ENCODE results near the gene RPS6KA5. TPM values are rescaled to one million over a fixed set of nuclear protein-coding genes. Genes with fewer than 3 reads are reported as not detected.

Gene RPS6KA5
- total and polyA plus RNA-seq, 9 of the 15 experiments (the other 6 are each of a cell fraction or from before 2014, with no cell fraction given) = 0.88 to 7.7 (median 4.7) TPM

DNA sequence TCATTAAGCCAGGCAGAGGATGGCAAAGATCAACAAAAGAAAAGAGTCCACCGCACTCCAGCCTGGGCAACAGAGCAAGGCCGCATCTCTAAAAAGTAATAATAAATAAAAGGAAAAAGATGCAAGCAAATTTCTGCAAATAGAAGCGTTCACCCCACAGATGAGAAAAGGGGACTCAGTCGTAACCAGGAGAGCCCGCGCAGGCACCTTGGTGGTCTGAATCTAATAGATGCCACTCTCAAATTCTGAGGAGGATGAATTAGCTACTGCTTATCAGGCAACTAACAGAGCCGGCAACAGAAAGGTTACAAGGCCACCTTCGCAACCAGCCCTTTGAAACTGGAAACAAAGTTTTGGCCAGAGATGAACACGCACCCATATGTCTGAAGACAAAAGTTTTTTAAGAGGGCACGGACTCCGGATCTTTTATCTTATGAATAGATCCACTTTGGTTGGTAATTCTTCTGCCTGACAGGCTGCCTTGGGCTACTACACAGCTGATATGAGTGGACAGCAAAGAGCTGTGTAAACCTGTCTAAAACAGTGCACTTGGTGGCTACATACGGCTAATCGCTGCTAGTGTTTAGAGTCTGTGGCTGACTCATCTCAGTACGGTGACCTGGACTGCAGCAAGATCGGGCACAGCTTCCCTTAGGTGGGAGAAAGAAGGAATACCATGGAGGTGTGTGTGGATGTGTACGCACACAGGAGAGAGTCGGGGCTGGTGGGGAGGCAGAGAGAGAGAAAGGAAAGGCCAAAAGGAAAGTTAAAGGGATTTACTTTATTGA lies 211.3 kb downstream of the RPS6KA5 start:
- BruUV-seq (replicated peaks) = no TSS peak
- in situ Hi-C loops (cut with MboI) = no loop called here
- peak overlapping the region; percentile 53; the same call in 2 of the 3 replicates for H3K27ac ChIP-seq (ENCODE audit: extremely low read depth, low read depth, low read length)
- CTCF ChIA-PET (ENCODE audit: low intra/inter-chr PET ratio) = no interaction called here
- peaks cover 0 to 9% of the 10 kb centered on the region in 2 experiments; a peak in 3 of 5 replicates for H3K4me1 ChIP-seq (replicated peaks in 1 of 2; ENCODE audit: control insufficient read depth in 2 of 2, insufficient read depth in 2 of 2, low read length in 2 of 2)
- no peaks in the 10 kb centered on the region for H3K9me3 ChIP-seq (replicated peaks; ENCODE audit: control insufficient read depth, insufficient read depth, low read depth, low read length)
- no peaks in the 10 kb centered on the region for H3K79me2 ChIP-seq (ENCODE audit: control insufficient read depth, insufficient read depth, low read length)
- no peaks in the 10 kb centered on the region for H3K36me3 ChIP-seq (ENCODE audit: control insufficient read depth, insufficient read depth, low read length)
- H3K9me1 ChIP-seq (ENCODE audit: control insufficient read depth, insufficient read depth, low read length) = no peaks in the 10 kb centered on the region
- intact Hi-C loops (cut with micrococcal nuclease) = no loop called here
- FAIRE-seq = peak; percentile 78
- 19% methylated on average over 15 of the region's 17 CpGs for WGBS (ENCODE audit: insufficient coverage, low coverage, missing lambda C conversion rate)
- H3K9ac ChIP-seq (ENCODE audit: insufficient read depth in 1 of 2, low read depth in 2 of 2, low read length in 2 of 2) = peak overlapping the region; percentile 11 to 12; a peak in 2 of 4 replicates
- ATAC-seq = peak; percentile 93
- H4K20me1 ChIP-seq (replicated peaks; ENCODE audit: control insufficient read depth, insufficient read depth, low read length) = no peaks in the 10 kb centered on the region
- no peaks in the 10 kb centered on the region for H3K27me3 ChIP-seq (ENCODE audit: control insufficient read depth in 2 of 2, insufficient read depth in 2 of 2, low read length in 2 of 2)
- peak in 2 of 4 experiments; percentile 39 to 54 for DNase-seq (ENCODE audit: extremely low read depth in 1 of 4, low spot score in 3 of 4)
- peak overlapping the region; percentile 61 for H3K4me2 ChIP-seq (ENCODE audit: insufficient read depth, low read length)
- peak overlapping the region; percentile 82 for H2AFZ ChIP-seq (ENCODE audit: low read depth, low read length)
- POLR2A ChIA-PET = interaction anchor here (0.5 to 0.6 kb wide), 4 partner anchors 11 to 314 kb away, joined by 3 read pairs; no protein-coding TSS in a partner anchor
- no peak overlapping the region for H3K4me3 ChIP-seq
- TF ChIP-seq RB1 (IDR thresholded peaks at IDR 0.05; ENCODE audit: low read depth) = no peak
- TF ChIP-seq ZNF133 (CRISPR knock-in tag; IDR thresholded peaks at IDR 0.05) = no peak
- TF ChIP-seq, protein P1, sequence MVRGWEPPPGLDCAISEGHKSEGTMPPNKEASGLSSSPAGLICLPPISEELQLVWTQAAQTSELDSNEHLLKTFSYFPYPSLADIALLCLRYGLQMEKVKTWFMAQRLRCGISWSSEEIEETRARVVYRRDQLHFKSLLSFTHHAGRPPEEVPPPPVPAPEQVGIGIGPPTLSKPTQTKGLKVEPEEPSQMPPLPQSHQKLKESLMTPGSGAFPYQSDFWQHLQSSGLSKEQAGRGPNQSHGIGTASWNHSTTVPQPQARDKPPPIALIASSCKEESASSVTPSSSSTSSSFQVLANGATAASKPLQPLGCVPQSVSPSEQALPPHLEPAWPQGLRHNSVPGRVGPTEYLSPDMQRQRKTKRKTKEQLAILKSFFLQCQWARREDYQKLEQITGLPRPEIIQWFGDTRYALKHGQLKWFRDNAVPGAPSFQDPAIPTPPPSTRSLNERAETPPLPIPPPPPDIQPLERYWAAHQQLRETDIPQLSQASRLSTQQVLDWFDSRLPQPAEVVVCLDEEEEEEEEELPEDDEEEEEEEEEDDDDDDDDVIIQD (CRISPR knock-in tag; IDR thresholded peaks at IDR 0.05) = no peak
- TF ChIP-seq LEF1 (IDR thresholded peaks at IDR 0.05) = 0 out of 2 replicates have a peak, but pooled peaks have one; percentile 55
- TF ChIP-seq TAF7 (tag; IDR thresholded peaks at IDR 0.05) = no peak
- TF ChIP-seq PHF20 (IDR thresholded peaks at IDR 0.05; ENCODE audit: partially characterized antibody) = no peak
- no peak for TF ChIP-seq HDAC8 (tag; IDR thresholded peaks at IDR 0.05)
- no peak for TF ChIP-seq NR2C2 (CRISPR knock-in tag; IDR thresholded peaks at IDR 0.05)
- TF ChIP-seq NR2C2 (tag; IDR thresholded peaks at IDR 0.05) = no peak
- no peak for TF ChIP-seq YY1 (IDR thresholded peaks at IDR 0.05; ENCODE audit: borderline replicate concordance in 1 of 3, control insufficient read depth in 1 of 3, extremely low read depth in 1 of 3, insufficient read depth in 3 of 3, insufficient read length in 1 of 3, insufficient replicate concordance in 2 of 3, low read depth in 1 of 3, low read length in 2 of 3)
- no peak for TF ChIP-seq RCOR1 (IDR thresholded peaks at IDR 0.05; ENCODE audit: borderline replicate concordance in 1 of 2, low read depth in 2 of 2, low read length in 2 of 2)
- TF ChIP-seq, protein P2, sequence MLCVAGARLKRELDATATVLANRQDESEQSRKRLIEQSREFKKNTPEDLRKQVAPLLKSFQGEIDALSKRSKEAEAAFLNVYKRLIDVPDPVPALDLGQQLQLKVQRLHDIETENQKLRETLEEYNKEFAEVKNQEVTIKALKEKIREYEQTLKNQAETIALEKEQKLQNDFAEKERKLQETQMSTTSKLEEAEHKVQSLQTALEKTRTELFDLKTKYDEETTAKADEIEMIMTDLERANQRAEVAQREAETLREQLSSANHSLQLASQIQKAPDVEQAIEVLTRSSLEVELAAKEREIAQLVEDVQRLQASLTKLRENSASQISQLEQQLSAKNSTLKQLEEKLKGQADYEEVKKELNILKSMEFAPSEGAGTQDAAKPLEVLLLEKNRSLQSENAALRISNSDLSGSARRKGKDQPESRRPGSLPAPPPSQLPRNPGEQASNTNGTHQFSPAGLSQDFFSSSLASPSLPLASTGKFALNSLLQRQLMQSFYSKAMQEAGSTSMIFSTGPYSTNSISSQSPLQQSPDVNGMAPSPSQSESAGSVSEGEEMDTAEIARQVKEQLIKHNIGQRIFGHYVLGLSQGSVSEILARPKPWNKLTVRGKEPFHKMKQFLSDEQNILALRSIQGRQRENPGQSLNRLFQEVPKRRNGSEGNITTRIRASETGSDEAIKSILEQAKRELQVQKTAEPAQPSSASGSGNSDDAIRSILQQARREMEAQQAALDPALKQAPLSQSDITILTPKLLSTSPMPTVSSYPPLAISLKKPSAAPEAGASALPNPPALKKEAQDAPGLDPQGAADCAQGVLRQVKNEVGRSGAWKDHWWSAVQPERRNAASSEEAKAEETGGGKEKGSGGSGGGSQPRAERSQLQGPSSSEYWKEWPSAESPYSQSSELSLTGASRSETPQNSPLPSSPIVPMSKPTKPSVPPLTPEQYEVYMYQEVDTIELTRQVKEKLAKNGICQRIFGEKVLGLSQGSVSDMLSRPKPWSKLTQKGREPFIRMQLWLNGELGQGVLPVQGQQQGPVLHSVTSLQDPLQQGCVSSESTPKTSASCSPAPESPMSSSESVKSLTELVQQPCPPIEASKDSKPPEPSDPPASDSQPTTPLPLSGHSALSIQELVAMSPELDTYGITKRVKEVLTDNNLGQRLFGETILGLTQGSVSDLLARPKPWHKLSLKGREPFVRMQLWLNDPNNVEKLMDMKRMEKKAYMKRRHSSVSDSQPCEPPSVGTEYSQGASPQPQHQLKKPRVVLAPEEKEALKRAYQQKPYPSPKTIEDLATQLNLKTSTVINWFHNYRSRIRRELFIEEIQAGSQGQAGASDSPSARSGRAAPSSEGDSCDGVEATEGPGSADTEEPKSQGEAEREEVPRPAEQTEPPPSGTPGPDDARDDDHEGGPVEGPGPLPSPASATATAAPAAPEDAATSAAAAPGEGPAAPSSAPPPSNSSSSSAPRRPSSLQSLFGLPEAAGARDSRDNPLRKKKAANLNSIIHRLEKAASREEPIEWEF (CRISPR knock-in tag; IDR thresholded peaks at IDR 0.05) = no peak
- TF ChIP-seq OTX1 (CRISPR knock-in tag; IDR thresholded peaks at IDR 0.05) = no peak
- no peak for TF ChIP-seq ZNF41 (CRISPR knock-in tag; conservative IDR thresholded peaks at IDR 0.05)
- TF ChIP-seq ZNF12 (CRISPR knock-in tag; IDR thresholded peaks at IDR 0.05) = no peak
